Measurements from ENCODE around the gene MAP2.
"Not testable (repeated sequence)": the region's sequence is repeated elsewhere in the genome, so short reads cannot be mapped to it uniquely, and the experiment has no call there.

Gene MAP2

DNA sequence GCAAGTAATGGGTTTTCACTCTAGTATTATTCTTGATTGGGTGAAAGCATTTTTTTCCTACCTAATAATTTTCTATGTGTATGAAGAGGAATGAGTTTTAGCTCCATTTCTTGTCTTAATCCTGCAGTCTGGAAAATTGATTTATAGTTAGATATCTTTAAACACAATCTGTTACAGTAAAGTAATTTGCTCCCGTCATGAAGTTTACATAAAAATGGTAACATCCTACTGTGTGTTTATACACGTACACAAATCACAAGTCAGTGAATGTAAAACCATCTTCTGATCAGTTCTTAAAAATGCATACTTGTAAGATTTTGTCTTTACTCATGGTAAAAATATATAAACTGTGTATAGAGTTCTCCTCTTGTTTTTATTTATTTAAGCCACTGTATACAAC is 51.1 kb downstream of the MAP2 start:
- no peak for DNase-seq

DNA sequence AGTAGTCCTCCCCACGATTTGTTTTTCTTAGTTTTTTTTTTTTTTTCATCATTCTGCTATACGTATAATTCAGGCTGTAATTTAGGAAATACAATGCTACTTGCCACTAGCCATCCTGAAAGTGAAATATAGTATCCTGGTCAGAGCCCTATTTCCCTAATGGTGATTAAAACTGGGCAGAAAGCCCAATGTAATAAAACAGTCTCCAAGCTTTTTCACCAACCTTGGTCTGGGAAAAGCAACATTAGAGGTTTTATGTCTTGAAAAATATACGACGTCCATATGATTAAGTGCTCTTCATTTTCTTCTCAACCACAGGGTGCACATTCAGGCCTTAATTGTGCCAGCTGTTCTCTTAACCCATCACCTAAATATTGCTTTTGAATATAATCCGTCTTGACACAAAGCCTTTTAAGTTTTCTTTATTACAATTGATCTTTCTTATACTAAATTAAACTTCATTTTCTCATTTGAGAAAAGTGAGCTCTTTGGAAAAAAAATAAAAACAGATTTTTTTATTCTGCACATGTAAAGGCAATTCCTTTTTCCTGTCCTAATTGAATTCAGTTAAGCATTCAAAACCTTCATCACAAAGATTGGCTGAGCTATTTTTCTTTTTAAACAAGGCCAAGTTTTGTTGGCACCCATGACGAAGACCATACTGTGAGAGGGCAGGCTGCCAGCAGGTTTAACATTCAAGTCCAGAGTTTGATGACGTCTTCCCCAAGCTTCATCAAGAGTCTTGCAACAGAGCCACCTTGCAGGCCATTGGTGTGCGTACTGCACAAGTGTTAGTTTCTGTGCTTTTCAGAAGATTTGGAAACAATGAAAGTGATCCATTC is 52.7 kb downstream of the MAP2 start:
- DNase-seq, result peak in 1 of 2 experiments; percentile 5

DNA sequence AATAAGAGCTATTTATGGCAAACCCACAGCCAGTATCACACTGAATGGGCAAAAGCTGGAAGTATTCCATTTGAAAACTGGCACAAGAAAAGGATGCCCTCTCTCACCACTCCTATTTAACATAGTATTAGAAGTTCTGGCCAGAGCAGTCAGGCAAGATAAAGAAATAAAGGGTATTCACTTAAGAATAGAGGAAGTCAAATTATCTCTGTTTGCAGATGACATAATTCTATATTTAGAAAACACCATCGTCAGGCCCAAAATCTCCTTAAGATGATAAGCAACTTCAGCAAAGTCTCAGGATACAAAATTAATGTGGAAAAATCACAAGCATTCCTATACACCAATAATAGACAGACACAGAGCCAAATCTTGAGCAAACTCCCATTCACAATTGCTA is 68.4 kb downstream of the MAP2 start:
- DNase-seq, result not testable (repeated sequence)

DNA sequence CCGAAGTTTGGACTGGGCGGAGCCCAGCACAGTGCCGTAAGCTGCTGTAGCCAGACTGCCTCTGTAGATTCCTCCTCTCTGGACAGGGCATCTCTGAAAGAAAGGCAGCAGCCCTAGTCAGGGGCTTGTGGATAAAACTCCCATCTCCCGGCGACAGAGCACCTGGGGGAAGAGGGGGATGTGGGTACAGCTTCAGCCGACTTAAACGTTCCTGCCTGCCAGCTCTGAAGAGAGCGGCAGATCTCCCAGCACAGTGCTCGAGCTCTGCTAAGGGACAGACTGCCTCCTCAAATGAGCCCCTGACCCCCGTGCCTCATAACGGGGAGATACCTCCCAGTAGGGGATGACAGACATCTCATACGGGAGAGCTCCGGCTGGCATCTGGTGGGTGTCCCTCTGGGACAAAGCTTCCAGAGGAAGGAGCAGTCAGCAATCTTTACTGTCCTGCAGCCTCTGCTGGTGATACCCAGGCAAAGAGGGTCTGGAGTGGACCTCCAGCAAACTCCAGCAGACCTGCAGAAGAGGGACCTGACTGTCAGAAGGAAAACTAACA is 71.3 kb downstream of the MAP2 start:
- DNase-seq, result not testable (repeated sequence)

DNA sequence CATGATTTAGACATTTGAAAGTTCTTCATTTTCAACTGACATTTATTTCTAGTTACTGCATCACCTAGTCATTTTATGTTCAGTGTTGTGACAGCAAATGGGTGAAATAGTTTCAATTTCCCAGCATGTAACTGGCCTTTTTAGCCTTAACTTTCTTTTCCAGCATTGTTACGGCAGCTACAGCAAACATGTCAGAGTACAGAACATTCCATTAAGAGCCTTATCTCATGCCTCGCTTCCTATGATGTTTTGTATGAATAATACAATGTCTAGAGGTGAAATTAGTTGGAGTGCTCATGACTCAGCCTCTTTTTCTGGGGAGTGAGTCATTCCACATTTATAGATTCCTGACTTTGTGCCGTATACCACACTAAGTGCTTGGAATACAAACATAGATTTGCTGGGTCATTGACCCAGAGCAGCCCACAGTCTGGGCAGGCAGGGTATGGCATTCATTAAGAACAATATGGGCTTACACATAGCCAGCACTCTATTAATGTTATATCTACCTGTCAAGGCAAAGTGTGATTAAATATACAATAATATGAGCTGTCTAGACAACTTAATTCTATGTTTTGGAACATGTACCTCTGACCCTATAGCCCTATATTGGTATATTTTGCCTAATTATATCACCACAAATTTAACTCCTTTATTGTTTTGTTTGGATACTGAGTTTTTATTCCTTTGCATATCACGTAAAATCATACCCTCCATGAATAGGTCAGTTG is 72.2 kb downstream of the MAP2 start:
- no peak for DNase-seq

DNA sequence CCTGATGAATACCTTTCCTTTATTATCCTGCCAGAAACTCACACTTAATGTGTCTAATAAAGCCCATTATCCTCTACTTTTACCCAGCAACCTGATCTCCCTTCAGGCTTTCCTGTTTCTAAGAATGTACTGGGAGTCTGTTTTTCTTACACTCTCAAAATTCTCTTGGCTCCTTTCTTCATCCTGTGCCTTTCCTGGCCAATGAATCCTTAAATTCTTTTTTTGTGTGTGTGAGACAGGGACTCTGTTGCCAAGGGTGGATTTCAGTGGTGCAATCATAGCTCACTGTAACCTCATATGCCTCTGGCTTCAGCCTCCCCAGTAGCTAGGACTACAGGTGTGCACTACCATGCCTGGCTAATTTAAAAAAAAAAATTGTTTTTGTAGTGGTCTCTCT is 72.7 kb downstream of the MAP2 start:
- no peak for DNase-seq

DNA sequence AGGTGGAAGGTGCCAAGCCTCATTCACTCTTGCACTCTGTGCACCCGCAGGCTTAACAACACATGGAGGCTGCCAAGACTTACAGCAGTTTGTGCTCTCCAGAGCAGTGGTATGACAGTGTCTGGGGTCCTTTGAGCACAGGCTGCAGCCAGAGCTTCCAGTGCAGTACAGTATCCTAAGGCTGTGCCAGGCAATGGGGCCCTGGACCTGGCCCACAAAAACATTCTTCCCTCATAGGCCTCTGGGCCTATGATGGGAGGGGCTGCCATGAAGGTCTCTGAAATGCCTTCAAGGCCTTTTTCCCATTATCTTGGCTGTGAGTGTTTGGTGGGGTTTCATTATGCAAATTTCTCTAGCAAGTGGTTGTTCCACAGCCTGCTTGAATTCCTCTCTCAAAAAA is 74.8 kb downstream of the MAP2 start:
- DNase-seq, result no peak

DNA sequence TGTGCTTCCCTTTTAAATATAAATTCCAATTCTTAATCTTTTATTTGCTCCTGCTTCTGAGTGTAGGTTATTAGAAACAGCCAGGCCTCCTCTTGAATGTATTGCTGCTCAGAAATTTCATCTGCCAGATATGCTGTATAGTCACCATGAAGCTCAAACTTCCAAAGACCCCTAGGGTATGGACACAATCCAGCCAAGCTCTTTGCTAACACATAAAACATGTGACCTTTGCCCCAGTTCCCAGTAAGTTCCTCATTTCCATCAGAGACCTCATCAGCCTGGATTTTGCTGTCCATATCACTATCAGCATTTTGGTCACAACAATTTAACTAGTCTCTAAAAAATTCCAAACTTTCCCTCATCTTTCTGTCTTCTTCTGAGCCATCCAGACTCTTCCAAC is 75.2 kb downstream of the MAP2 start:
- DNase-seq, result no peak

DNA sequence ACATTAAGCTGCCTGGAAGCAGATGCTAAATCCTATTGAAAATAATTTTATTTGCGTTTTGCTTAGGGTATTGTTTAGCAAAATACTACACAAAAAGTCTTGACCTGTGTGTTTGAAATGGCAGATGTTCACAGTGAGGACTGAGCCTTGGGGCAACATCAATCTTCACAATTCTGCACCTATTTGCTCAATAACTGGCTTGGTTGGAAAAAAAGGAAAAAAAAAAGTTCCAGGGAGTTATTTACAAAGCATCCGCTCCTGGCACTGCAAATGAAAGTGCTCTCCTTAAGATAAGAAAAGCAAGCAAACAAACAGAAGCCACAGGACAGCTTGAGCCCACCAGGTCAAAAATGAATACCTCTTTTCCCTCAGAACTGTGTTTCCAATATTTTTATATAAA is 77.7 kb downstream of the MAP2 start:
- DNase-seq, result no peak

DNA sequence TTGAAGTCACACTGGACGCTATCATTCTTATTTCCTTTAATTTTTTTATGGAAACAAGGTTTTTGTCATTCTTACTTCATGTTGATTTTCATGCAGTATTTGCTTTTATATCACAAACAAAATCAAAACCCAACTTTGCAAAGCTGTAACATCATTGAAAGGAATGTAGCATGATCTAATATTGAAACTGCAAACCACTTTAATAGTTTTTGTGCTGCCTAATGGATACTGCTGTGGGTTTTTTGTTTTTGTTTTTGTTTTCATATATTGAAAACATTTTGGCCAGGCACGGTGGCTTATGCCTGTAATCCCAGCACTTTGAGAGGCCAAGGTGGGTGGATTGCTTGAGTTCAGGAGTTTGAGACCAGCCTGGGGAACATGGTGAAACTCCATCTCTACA is 81.6 kb downstream of the MAP2 start:
- no peak for DNase-seq

DNA sequence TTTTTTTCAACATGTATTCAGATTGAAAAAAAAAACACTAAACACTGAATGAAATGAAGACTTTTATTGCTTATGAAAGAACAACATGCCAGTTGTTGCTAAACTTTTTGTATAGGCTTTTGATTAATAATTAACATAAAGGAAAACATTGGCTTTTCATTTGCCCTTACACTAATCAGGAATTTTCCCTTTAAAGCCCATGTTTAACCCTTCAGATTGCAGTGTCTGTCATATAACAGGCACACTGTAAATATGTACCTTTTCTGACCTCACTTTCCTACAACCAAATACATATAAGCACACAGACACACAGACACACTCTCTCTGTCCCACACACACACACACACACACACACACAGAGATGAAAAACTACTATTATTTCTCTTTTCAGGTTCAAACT is 84.4 kb downstream of the MAP2 start:
- DNase-seq, result no peak

DNA sequence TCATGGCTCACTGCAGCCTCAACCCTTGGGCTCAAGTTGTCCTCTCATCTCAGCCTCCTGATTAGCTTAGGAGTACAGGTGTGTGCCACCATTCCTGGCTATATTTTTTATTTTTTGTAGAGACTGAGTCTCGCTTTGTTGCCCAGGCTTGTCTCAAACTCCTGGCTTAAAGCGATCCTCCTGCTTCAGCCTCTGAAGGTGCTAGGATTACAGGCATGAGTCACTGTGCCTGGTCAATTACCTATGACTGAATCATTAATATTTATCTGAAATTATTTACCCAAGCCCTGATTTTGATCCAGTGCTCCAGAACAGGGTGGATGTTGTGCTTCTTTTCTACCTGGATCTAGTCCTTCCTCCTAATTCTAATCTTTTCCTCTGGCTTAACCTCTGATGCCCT is 87.8 kb downstream of the MAP2 start:
- DNase-seq, result no peak

DNA sequence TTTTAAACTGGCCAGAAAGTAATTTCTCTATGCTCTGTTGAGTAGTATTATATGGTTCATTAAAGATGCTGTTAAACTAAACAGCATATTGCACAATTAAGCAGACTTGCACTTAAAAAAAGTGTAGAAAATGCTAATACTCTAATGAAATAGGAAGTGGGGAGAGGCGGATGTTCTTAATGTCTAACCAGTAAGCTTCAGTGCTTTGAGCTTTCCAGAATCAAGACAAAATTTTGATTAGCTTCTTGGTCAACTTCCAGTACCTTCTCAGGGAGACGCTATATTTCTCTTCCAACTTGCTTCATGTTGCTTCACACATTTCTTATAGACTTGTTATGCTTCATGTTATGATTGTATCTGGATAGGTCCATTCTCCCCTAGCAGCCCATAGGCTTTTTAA is 89.1 kb downstream of the MAP2 start:
- DNase-seq, result no peak

DNA sequence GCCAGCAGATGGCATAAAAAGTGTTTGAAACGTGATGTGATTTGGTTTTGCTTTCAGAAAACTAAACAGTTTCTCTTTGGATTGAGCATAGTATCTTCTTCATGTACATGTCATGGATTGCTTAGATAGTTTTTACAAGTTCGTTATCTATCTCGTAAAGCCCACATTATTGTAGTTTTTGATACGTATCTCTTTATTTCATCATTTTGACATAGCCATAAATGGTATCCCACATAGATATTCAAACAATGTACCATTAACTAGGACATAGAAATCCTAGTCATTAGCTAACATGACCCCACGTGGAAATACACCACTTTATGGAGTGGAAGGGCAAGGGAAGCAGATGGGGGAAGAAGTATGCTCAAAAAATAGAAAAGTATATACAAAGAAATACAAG is 93.6 kb downstream of the MAP2 start:
- no peak for DNase-seq

DNA sequence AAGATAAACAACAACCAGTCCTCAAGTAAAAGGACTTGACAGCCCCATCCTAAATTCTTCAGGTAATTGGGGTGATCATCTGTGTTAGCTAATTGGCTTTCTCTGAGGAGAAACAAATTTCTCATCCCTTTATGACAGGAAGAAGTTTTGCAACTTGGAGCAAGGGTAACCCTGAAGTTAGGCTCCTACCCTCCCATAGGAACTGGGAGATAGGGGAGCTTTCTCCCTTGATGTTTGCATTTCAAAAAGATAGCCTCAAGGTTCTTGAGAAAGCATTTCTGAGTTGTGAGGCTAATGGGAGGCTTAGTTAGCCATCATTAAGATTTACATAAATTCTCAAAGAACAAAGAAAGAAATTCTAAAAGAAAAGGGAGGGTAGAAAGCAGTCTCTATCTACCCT is 95.4 kb downstream of the MAP2 start:
- DNase-seq, result no peak

DNA sequence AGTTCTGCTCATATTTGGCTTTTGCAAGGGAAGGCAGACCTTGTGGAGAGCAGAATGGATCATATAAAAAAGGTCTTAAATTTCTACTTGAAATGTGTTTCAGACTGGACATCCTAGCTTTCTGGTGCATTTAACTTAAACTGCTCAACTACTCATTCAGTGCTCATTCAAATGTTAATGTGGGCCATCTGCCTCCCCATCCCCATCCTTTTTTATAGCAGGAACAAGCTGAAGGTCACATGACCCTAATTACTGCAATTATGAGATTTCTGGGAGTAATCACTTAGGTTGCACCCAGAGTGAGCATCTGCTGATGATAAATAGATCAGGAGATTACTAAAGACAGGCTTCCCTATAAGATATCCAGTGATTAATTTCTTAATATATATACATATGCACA is 96.1 kb downstream of the MAP2 start:
- DNase-seq, result no peak

DNA sequence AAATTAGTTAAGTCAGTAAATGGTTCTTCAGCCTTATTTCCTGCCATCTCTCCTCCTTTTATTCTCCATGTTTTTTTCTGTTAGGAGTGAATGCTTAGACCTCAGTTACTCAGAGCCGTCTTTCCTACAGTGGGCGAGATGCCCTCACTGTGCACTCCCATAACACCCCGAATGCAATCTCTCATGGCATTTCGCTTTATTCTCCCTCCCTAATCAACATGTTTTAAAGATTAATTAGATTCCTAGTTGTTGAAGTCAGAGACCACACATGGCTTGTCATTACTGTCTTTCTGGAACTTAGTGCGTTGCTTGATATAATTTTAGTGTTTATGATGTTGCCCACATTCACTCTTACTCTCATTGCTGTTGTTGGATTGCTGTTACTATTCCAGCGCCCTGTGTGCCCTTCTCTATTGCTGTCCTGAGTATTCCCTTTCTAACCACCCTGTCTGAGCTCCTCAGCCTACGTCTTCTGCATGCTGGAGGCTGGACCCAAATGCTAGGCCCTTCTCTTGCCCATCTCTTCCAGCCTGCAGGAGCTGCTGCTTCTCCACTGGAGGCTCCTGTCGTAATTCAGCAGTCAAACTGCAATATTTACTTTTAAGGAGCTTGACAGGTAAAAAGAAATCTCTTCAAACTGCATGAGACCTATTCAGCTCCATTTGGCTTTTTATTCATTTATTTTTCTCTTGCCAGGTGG is 99.3 kb downstream of the MAP2 start:
- no peak for DNase-seq

DNA sequence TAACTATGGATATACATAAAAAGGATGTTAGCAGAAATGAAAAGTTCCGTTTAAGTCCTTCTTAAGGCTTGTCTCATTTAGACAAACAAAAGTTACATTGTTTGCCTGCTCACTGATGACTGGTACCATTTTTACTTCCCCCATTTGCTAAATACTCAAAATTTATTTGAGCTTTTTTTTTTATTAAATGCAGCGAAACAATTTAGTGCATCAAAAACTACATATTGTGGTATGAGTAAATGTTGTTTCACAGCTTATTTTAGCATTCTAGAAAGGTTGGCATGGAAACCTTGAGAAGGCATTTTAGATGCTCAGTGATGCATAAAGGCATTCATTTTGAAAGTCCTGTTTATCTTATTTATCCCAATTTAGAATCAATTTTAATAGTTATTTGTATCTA is 100.0 kb downstream of the MAP2 start:
- DNase-seq, result no peak

DNA sequence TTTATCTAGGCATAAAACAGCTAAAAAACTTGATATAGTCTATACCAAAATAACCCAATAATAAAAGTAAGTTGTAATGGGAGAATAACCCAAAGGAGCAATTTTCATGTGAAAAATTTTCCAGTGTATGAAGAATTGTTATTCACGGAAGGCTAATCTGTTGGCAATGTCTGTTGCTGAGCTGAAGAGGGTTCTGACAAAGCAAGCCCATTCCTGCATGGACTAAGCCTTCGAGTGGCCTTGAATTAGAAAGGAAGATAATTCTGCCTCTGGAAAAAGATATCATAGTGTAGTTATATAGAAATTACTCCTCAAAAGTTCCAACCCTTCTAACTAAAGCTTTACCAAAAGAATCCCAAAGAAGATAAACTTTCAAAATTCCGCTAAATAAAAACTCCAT is 101.5 kb downstream of the MAP2 start:
- no peak for DNase-seq

DNA sequence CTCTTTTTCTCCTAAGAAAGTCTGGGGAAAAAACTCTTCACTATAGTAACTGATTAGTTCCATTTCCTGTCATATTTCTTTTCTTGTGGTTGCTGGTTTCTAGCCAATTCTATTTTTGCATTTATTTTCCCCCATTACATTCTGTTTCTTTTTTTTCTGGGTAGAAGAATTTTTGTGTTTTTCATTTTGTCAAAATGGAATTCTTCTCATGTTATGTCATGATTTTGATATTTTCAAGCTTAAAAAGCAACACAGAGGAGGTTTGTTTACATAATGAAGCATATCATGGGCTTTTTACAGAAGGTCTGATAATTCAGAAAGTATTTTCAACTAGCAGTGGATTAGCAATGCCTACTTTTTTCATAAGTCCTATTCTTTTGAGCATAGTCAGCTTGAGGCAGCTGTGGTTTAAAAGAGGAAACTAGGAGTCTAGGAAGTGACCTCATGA is 102.0 kb downstream of the MAP2 start:
- DNase-seq, result no peak

DNA sequence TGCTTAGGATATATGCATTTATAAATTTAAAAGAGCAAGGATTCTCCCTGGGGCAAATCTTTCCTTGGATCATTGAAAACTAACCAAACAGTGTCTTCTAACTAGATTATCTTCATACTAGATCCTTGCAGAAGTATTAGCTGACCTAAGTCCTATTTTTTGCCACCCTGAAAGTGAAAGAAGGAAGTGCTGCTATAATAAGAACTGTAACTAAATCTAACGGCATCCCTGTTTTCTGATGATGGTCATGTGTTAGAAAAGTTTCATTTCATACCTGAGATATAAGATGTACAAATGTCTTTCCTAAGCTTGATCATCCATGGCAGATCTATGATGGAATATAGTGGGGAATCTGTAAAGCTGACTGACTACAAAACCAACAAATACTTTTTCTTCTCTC is 102.7 kb downstream of the MAP2 start:
- DNase-seq, result no peak

DNA sequence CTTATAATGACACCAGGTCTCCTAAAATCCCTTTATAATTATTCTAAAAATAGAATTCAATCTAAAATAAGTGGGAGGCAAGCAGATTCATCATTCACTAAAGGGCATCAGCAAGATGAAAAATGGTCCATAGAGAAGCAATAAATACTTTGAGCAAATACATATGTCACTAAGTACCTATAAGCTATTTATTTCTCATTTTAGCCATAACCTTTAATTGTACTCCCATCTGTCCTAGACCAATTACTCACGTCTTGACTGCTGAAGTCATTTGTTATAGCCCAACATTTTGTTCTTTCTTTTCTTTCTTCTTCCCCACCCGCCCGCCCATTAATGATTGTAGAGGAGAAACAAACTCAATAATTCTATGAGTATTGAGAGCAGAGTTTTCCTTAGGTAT is 105.7 kb downstream of the MAP2 start:
- DNase-seq, result no peak

DNA sequence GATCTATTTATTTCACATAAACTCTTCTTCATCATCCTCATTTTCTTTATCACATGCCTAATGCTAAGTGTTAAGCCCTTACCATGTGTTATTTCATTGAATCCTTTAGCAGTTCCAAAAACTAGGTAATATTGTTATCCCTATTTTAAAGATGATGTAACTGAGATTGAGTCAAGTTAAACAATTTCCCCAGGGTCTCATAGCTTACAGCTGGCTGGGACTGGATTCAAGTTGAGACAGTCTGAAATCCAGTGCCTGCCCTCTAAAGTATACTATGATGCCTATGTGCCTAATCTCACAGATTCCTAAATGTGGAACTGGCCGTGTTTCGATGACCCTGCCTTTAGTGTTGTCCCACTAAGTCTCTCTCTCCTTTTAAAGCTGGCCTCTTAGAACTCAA is 108.5 kb downstream of the MAP2 start:
- no peak for DNase-seq

DNA sequence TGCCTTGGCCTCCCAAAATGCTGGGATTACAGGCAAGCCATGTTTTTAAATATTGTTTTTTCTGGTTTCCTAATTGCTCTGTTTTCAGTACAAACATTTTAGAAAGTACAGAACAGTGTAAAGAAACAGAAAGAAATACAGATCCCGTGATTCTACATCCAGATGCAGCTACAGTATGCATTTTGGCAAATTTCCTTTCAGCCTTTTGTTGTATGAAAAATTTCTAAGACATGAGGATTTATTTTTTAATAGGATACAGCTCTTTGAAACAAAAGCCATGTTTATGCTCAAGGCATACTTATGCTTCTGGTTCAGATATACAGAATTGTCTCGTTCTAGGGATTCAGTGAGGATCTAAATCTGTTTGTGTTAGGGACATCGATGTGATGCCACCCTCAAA is 109.5 kb downstream of the MAP2 start:
- DNase-seq, result no peak
